GM21619 (cell line): ENCODE results near the gene ABCA6.

ENCODE experiments used
- ATAC-seq: cut with Tn5 transposase; IDR thresholded peaks from one replicate; pipeline ENCODE4 v1.9.1; 2021; ENCODE audit not compliant: unreplicated experiment

ABCA6 gene

DNA sequence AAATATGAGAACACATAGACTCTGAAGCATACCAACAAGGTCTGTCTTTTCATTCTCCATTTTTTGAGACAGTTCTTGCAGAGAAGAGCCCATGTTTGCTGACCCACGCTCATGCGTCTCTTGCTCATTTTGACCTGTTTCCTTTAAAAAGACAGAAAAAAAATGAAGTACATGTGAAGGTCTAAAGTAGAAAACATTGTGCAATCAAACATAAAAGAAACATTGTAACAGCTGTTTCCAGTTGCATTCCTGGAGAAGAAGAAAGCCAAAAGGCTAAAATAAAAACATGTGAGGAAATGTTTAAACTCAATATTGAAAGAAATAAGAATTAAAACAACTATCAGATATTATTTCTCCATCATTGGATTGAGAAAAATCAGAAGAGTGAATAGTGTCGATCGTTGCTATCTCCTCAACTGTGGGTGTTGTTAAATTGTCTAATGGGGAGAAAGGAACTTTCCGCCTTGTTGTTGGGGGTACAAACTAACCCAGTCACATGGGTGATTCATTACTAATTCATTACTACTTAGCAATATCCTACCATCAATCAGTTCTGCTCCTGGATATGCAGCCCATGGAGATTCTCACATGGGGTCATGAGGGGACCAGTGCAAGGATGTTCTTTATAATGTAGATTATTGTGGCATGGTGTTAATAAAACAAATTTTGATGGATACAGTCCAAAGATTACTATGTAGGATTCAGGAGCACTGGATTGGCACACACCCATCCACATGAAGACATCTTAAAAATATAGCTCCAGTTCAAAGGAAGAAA, 90.5 kb downstream of the ABCA6 start:
- ATAC-seq: no peak

DNA sequence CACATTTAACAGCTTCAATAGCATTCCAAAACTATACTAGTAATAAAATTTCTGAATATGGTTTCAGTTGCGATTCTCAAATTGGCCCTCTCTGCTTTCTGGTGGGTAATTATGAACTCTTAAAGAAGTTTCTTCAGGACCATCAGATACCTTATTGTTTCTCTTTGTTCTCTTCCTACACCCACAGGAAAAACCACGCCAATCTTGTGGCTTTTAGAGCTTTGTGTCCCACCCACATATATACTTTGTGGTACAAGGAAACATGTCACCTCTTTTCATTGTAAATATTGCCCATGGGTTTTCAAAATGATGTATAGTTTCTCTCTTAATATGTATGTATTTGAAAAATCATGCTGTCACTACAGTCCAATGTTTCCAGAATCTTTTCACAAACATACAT, 93.1 kb downstream of the ABCA6 start:
- ATAC-seq: no peak

DNA sequence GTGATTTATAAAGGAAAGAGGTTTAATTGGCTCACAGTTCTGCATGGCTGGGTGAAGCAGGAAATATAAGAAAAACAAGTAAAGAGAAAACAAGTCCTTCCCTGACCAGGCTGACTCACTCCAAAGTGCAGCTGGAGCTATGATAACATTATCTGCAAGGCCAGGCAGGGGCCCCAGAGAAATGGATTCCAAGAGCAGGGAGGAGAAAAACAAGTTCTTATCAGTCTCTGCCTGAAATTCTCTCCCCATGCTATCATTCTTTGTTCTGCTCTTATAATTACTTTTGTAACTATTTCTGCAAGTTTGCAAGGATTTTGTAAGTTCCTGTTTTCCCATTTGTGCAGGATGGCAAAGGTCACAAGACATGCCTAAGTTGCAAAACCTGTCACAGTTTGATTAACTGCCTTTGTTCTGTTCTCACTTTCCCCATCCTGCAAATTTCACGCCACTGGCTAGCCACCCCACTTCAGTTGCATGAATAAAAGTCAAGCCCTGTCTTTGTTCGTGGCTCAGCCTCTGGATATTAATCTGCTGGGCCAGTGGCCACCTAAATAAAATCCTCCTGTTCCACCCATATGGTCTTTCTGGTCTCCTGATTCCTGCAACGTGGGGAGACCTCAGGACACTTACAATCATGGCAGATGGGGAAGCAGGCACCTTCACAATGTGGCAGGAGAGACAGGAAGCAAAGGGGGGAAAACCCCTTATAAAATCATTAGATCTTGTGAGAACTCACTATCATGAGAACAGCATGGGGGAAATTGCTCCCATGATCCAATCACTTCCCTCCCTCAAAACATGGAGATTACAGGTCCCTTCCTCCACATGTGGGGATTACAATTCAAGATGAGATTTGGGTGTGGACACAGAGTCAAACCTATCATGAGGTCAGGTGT, 94.1 kb downstream of the ABCA6 start:
- ATAC-seq: no peak

DNA sequence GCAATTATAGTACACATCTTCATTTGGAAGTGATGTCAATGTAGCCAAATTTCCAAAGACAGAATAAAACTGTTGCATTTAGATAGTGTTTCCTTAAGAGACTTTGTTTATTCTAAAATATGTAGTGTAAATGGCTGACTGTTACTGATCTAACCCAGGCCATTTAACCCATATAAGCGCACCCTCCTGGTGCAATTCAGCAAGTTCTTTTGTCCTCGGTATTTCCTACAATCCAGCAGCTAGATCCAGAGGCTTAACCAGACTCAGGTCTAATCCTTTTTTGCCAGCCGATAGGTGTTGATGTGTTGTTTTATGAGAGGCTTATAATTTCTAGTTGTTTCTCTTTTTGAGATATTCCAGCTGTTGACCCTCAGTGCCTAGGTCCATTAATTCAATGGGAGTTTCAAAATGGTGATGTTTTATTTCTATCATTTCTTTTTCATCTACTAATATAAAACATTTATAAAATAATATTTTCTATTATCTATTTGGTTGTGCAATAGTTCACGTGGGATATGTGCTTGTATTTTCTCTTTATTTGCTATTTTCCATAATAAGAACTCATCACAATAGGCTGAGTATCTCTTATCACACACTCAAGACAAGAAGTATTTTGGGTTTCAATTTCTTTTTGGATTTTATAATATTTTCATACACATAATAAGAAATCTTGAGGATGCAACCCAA, 95.4 kb downstream of the ABCA6 start:
- no peak for ATAC-seq

DNA sequence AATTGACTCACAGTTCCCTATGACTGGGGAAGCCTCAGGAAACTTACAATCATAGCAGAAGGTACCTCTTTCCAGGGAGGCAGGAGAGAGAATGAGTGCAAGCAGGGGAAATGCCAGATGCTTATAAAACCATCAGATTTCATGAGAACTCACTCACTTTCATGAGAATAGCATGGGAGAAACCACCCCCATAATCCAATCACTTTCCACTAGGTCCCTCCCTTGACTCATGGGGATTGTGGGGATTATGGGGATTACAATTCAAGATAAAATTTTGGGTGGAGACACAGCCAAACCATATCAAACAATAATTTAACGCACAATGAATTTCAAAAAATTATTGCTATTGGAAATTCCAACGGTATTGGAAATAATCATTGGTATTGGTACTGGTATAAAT, 96.0 kb downstream of the ABCA6 start:
- no peak for ATAC-seq

DNA sequence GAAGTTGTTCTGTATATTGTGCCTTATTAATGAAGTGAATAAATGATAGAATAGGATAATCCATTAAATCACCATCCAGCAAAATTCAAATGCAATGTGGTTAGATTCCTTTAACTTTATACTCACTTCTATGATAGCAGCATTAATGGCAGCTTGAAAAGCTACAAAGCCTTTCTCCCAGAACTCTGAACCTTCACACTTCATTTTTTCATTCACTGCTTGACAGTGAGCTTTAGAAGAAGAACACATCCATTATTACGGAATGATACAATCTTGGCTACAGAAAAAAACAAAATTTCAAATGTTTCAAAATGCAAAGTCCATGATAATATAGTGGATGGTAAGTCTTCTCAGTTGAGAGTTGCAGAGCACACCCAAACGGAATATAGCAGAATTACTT, 97.3 kb downstream of the ABCA6 start:
- no peak for ATAC-seq

DNA sequence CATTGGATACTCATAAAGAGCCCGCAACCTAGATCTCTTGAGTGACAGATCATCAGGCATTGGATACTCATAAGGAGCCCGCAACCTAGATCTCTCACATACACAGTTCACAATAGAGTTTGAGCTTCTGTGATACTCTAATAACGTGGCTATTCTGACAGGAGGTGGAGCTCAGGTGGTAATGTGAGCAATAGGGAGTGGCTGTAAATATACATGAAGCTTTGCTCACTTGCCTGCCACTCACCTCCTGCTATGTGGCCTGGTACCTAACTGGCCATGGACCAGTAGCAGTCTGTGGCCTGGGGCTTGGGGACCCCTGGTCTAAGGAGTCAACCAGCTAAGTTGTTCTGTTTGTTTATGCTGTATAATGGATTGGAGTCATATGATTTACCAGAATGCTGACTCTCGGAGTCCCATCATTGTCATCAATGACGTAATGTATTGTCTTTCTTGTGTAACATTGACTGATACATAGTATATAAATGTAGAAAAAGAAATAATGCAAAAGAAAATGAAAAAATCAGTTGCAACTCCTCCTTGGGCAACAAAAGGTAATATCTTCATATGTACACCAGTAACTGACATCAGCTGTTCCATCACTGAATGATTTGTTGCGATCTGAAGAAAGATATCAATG, 98.5 kb downstream of the ABCA6 start:
- ATAC-seq: no peak

DNA sequence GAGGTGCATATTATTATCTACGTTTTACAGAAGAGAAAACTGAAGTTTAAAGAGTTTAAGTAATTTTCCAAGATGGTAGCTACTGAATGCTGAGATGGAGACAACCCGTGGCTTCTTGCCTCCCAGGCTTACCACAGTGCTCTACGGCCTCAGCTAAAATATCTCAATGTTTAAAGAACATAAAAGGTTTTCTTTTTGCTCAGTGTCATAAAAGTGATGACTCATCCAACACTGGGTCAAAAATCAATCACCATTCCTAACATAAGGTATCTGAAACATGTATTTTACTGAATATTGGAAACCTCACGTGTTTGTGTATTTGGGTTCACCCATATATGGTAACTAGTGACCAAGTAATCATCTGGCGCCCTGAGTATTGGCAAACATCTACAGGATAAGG, 99.4 kb downstream of the ABCA6 start:
- no peak for ATAC-seq

DNA sequence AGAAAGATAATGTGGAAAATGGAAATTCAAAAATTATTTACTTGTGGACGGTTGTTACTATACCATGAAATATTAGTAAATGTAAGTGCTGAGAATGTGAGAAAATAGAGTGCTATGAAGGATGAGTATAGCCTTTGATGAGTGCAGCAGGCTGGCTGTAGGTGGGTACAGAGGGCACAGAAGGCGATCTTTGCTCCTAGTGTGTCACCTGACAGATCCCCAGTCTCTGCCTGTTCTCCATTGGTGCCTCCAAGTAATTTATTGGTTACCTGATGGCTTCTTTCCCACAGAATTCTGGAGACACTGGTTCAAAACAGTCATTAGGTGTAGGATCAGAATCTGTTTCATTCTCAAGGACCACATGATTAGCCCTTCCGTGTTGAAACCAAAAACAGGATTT, 109.9 kb downstream of the ABCA6 start:
- ATAC-seq: no peak

DNA sequence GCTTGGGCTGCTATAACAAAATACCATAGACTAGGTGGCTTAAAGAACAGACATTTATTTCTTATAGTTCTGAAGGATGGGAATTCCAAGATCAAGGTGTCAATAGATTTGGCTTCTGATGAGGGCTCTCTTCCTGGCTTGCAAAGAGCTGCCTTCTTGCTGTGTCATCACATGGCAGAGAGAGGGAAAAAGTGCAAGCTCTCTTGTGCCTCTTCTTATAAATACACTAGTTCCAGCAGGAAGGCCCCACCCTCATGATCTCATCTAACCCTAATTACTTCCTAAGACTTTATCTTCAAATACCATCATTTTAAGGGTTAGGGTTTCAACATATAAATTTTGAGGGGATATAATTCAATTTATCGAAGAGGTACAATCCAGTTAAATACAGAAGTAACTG, 111.5 kb downstream of the ABCA6 start:
- no peak for ATAC-seq
